NCI-H128 (cell line): ENCODE data around the gene OR2B6.
"Not testable (repeated sequence)": the region's sequence is repeated elsewhere in the genome, so short reads cannot be mapped to it uniquely, and the experiment has no call there.

Source experiments
- DNase-seq: peaks from one replicate; lab custom pipeline; 2025; ENCODE audit not compliant: unreplicated experiment; lab: John Stamatoyannopoulos, UW

OR2B6 gene

DNA sequence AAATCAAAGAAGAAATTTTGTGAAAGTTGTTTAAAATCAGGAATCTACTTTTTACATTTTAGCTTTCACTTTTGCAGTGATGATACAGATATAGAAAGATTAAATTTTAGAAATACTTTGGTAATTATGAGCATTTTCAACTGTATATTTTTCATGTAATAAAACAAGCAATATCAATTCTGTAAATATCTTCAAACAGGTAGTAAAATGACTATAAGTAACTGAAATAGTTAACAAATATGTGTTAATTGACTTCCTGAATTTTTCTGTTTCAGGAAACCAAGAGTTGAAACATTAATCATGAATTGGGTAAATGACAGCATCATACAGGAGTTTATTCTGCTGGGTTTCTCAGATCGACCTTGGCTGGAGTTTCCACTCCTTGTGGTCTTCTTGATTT lies at the start of gene OR2B6:
TSS of gene OR2B6 (plus strand) at position 301 of the 400 bp plus-strand sequence. CDS start at position 301, 0 bp downstream.
- no peak for DNase-seq

DNA sequence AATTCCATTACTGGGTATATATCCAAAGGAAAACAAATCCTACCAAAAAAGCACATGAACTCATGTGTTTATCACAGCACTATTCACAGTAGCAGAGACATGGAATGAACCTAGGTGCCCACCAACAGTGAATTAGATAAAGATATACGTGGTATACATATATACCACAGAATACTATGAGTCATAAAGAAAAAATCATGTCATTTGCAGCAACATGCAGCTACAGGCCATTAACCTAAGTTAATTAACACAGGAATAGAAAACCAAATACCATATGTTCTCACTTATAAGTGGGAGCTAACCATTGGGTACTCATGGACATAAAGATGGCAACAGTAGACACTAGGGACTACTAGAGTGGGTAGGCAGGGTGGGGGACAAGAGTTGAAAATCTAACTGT lies 49.0 kb upstream of the OR2B6 start:
- DNase-seq, result no peak

DNA sequence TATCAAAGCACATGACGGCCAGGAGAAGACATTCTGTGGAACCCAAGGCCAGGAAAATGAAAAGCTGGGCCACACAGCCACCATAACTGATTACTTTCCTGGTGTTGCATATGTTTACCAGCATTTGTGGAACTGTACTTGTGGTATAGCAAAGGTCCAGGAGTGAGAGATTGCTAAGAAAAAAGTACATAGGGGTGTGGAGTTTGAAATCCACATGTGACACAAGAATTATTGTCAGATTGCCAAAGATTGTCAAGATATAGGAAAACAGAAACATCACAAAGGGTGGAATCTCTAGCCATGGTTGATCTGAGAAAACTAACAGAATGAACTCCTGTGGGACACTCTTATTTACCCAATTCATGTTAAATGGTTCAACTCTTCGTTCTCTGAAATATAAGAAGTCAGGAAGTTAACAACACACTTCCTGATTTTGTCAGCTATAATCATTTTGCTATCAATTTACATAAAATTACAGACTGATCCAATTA lies 45.0 kb upstream of the OR2B6 start, which contains the start of gene OR2B2:
TSS of gene OR2B2 (minus strand) at position 441 of the 491 bp plus-strand sequence. CDS start at position 364, 77 bp downstream.
- no peak for DNase-seq

DNA sequence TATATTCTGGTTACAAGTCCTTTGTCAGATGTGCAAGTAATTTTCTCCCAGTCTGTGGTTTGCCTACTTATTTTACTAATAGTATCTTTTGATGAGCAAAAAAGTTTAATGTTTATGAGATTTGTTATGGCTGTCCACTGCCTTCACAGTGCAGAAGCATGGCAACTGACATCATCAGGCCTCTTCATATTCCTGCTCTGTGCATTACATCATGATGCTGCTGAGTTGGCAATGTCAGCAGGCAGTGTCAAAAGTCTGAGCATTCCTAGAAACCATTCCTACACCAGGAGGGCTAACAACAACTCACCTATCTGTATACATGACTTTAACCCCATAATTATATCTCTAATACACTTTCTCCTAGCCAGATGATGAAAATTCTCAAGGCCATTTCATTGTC lies 34.1 kb upstream of the OR2B6 start:
- DNase-seq, result no peak

DNA sequence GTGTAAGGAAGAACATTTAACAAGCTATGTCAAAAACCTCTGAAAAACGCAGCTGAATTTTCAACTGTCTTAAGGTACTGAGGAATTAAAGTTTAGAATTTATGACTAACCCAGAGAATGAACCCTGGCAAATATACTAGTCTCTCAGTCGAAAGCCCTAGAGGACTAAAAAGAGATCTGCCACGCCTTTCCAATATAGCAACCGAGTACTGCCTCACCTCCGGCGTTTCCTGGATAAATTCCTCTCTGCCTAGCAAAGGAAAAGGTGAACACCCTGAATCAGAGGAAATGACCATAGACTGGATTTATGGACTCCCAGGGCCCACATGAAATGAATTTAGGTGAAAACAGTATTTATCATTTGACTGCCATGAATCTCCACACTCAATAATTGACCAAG lies 32.9 kb upstream of the OR2B6 start:
- DNase-seq, result no peak

DNA sequence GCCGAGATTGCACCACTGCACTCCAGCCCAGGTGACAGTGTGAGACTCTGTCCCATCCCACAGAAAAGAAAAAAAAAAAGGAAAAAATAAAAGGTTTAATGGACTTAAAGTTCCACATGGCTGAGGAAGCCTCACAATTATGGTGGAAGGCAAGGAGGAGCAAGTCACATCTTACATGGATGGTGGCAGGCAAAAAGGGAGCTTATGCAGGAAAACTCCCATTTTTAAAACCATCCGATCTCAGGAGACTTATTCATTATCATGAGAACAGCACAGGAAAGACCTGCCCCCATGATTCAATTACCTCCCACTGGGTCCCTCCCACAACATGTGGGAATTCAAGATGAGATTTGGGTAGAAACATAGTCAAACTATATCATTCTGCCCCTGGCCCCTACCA lies 29.0 kb upstream of the OR2B6 start:
- not testable (repeated sequence) for DNase-seq

DNA sequence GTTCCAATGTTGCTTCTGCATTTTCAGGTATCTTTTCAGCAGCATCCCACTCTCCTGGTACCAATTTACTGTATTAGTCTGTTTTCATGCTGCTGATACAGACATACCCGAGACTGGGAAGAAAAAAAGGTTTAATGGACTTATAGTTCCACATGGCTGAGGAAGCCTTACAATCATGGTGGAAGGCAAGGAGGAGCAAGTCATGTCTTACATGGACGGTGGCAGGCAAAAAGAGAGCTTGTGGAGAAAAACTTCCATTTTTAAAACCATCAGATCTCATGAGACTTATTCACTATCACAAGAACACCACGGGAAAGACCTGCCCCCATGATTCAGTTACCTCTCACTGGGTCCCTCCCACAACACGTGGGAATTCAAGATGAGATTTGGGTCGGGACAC lies 27.1 kb upstream of the OR2B6 start:
- DNase-seq, result not testable (repeated sequence)

DNA sequence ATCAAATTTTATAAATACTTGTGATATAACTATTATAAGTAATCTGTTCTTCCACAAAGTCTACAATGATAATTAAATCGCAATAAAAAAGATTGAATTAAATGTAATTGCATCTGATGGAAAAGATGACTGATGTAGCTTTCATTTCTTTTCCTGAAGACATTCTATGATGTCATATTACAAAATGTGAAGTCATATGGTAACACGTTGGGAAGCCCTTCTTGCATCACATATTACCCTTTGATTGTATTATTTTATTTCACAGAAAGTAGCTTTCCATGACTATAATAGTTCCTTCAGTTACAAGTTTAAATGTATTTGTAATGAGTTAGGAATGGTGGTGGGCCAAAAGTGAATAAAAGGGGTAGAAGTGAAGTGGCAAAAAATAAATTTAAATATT lies 25.8 kb upstream of the OR2B6 start:
- no peak for DNase-seq

DNA sequence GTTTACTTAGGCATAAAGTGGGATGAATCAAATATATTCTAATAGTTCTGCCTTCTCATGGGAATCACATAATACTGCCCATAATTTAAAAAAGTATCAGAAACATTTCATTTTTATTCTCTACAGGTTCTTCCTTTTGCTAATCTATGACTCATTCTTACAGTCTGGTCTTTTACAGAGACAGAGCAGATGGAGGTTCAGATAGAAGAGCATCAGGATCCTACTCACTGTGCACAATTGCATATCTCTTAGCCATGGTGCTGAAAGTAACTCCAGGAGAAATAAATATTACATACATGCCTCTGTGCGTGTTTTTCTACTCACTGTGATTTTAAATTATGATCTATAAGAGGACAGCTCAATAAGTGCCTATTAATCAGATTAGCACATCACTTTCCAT lies 16.3 kb upstream of the OR2B6 start:
- no peak for DNase-seq

DNA sequence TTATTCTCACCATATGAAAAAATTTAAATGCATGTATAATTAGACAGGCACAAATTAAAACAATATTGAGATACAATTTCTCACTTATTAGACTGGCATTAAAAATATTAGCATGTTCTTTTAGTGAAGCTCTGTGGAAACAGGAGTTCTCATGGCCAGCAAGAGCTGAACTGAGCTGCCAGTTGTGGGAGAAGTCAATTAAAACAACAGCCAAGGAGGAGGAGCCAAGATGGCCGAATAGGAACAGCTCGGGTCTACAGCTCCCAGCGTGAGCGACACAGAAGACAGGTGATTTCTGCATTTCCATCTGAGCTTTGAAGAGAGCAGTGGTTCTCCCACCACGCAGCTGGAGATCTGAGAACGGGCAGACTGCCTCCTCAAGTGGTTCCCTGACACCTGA lies 14.0 kb upstream of the OR2B6 start:
- DNase-seq, result not testable (repeated sequence)

DNA sequence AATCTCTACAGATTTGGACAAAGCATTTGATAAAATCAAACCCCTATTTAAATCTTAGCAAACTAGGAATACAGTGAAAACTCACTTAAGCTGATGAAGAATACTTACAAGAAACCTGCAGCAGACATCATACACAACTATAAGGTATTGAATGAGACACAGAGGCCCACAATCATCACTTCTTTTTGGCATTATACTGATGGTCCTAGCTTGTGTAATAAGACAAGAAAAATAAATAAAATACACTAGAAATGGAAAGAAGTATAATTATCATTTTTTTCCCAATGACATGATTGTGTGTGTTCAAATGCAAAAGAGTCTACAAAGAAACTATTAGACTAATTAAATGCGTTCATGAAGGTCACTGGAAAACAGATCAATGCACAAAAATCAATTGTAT lies 8.8 kb upstream of the OR2B6 start:
- no peak for DNase-seq

DNA sequence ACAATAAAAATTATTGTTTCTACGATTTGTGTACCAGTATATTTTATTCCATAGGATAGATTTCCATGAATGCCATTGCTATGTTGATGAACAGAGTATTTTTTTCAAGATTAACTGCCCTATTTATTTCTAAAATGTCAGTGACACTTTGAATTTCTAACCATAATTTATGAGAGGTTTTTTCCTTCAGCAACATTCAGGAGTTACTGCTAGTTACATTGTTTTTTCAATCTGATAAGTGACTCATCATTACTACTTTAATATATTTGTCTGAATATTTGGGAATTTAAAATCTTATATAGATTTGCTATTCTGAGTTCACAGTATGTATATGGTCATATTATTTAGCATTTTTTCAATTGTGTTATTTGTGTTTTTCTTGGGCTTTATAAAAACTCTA lies 6.0 kb upstream of the OR2B6 start:
- DNase-seq, result no peak

DNA sequence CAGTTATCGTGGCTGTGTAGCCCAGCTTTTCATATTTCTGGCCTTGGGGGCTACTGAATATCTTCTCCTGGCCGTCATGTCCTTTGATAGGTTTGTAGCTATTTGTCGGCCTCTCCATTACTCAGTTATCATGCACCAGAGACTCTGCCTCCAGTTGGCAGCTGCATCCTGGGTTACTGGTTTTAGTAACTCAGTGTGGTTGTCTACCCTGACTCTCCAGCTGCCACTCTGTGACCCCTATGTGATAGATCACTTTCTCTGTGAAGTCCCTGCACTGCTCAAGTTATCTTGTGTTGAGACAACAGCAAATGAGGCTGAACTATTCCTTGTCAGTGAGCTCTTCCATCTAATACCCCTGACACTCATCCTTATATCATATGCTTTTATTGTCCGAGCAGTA lies 475 bp downstream of the OR2B6 start:
- DNase-seq, result no peak

DNA sequence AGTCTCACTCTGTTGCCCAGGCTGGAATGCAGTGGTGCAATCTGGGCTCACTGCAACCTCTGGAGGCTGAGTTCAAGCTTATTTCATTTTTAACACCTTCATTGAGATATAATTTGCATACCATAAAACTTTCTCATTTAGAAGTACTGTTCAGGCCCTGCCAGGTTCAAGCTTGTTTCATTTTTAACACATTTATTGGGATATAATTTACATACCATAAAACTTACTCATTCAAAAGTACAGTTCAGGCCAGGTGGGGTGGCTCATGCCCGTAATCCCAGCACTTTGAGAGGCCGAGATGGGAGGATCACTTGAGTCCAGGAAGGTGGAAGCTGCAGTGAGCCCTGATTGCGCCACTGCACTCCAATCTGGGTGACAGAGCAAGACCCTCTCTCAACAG lies 5.5 kb downstream of the OR2B6 start:
- no peak for DNase-seq

DNA sequence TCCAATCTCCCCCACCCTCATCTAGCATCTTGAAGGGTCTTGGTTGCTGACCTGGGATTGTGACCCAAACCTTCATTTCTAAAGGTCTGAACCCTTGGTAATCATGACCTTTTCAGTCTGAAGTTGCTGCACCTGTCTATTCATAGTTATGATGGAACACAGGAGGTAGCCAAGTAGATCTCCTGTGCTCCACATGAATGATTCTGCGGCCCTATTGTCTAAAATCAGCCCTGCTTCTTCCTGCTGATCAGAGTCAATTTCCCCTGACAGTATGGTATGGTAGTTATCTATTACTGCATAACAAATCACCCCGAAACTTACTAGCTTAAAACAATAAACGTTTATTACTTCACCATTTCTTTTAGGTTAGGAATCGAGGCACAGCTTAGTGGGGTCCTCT lies 9.0 kb downstream of the OR2B6 start:
- no peak for DNase-seq

DNA sequence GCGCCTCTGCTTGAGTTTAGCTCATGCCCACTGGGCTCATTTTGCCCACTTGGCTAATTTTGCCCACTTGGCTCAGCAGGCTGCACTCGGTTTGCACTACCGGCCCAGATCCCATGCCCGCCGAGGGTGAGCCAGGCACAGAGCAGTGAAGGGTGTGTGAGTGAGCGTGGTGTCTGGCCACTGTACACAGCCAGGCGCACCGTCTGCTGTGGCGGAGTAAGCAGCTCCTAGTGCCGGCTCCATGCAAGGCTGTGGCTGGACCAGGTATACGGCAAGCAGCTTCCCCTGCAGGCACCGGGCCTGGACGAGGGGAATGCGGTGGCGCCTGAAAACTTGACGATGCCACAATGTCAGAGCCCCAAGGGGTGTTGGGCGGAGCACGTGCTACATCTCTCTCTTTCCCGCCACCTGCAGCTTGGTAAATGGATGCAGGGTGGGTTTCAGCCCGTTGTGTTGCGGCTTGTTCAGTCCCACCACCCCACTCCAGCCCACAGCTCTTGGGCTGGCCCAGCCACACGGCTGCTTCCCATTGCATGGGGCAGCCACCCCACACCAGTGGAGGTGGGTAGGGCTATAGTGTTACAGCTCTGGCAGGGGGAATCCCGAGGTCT lies 9.9 kb downstream of the OR2B6 start:
- no peak for DNase-seq

DNA sequence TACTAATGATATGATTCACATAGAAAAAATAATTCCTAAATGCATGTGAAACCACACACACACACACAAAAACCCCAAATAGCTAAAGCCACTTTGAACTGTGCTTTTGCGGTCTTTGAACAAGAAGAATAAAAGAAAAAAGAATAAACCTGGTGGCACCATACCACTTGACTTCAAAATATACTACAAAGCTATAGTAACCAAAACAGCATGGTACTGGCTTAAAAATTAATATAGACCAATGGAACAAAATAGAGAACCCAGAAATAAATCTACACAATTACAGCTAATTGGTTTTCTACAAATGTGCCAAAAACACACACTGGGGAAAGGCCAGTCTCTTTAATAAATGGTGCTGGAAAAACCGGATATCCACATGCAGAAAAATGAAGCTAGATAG lies 13.4 kb downstream of the OR2B6 start:
- DNase-seq, result no peak

DNA sequence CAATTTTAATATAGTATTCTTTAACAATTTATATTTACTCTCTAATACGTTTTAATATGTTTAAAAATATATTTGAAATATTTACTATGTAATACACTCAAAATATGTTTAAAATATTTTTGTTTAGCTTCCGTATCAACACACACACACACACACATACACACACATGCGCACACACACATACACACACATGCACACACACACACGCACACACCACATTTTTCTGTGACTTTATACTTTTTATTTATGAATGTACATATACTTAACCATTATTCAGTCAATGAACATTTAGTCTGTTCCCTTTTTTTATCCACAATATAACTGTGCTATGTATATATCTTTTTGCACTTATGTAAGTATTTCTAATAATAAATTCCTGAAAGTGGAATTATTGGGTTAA lies 15.7 kb downstream of the OR2B6 start:
- no peak for DNase-seq

DNA sequence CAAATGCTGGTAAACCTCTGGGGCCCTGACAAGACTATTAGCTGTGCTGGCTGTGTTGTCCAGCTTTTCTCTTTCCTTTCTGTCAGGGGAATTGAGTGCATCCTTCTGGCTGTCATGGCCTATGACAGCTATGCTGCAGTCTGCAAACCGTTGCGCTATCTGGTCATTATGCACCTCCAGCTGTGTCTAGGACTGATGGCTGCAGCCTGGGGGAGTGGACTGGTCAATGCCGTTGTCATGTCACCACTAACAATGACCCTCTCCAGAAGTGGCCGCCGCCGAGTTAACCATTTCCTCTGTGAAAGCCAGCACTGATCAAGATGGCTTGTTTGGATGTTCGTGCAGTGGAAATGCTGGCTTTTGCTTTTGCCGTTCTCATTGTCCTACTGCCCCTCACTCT lies 20.3 kb downstream of the OR2B6 start:
- DNase-seq, result no peak

DNA sequence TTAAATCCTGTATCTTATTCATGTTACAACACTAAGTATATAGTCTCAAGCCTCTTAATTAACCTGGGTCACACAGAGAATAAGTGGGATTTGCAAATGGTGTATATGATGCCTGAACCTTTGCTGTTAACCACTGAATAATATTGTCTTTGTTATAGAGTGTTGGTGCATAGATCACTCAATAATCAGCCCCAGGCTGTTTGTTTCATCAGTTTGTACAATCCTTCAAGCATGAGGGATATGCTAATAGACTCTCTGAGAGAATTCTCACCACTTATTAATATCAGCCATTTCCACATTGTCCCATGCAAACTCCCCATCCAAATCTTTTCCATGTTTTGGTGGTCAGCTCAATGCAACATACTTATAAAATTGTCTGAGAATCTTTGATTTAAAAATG lies 21.7 kb downstream of the OR2B6 start:
- DNase-seq, result no peak

DNA sequence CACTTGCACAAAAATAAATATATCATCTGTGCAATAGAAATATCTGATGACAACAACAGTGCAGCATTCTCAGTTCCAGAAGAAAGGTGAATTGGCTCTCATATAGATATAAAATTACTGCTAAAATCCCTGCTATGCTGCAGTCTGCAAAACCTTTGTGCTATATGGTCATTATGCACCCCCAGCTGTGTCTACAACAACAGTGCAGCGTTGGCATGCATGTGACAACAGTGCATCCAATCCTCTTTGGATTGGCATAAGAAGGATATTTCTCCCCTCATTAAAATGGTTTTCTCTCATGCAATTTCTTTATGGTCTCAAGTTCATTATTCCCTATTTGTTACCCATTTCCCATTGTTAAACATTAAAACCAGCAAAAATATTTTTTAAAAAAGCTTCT lies 23.1 kb downstream of the OR2B6 start:
- no peak for DNase-seq

DNA sequence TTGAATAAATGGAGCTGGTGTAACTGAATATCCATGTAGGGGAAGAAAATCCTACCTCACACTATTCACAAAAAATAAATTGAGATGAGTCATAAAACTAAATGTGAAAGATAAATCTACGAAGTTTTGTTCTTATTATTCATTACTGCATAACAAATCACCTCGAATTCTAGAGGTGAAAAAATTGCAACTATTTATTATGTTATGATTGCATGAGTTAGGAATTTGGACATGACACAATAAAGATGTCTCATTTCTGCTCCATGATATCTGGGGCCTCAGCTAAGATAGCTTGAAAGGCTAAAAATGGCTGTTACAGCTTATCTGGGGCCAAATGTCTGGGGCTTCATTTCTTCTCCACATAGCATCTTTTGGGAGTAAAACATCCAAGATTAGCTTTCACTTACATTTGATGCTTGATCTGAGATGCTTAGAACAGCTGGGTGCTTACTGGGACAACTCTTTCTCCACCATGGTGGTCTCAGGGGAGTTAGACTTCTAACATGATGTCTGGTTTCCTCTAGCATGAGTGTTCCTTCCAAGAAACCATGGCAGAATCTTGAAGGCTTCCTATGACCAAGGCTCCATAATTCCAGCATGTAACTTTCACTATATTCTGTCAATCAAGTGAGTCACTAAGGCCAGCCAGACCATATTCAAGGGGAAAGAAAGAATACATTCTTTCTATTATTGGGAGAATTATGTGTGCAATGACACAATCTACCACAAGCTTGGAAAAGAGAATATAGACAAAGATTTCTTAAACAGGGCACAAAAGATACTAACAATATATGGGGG lies 30.1 kb downstream of the OR2B6 start:
- no peak for DNase-seq

DNA sequence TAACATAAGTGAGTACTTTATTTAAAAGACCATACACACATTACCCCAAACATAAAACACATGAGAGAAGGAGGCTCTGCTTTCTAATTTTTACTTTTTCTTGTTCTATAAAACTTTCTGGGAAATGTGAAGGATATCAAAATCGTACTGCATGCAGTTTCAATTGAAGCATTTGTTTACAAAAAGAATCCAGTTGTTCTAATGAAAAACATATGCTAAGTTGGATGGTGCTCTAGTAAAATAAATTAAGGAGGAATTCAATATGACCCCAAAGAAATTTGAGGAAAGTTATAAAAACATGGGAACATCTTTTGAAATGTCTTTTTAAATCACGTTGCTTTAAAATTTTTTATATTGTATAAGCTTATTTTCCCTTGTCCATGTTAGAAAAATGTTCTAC lies 37.6 kb downstream of the OR2B6 start:
- DNase-seq, result no peak
